B cell (primary cell): Measurements from ENCODE around the gene RREB1. TPM values are rescaled to one million over a fixed set of nuclear protein-coding genes. Genes with fewer than 3 reads are reported as not detected.
A peak's percentile ranks its signal among the peaks of the same experiment; 100 is the strongest.

ENCODE experiments used
- ATAC-seq: fragments of 200-7000 bp; cut with Tn5 transposase; one replicate; pipeline ENCODE4 v1.10.0; 2021; ENCODE audit warnings: low read depth, mild to moderate bottlenecking, moderate number of reproducible peaks, moderate library complexity
- CTCF ChIA-PET: fragments of 350-600 bp; sonication (Branson Sonifier 250); formaldehyde crosslinking; loops from one replicate; lab custom pipeline; 2021; ENCODE audit warnings: antibody characterized with exemption, inconsistent platforms; lab: Charles Lee
- POLR2A ChIA-PET: fragments of 350-600 bp; sonication (Branson Sonifier 250); formaldehyde crosslinking; loops from one replicate; lab custom pipeline; 2021; ENCODE audit warnings: antibody characterized with exemption; lab: Charles Lee
- DNase-seq: peaks from one replicate; pipeline ENCODE4 v3.0.0; 2013
- H2AFZ ChIP-seq: 2 replicates; pipeline ENCODE4 v1.6.1; 2012; ENCODE audit warnings: mild to moderate bottlenecking, low read depth, low read length; ENCODE audit not compliant: insufficient read depth, poor library complexity, severe bottlenecking
- H3K27ac ChIP-seq, 2 donors: 1 replicate in 1 of 2; 2 replicates in 1 of 2; pipeline ENCODE4 v1.5.1; 2012 to 2013; ENCODE audit warnings: low read length in 2 of 2, mild to moderate bottlenecking in 2 of 2, moderate library complexity in 1 of 2
- H3K27me3 ChIP-seq, 4 experiments: fragments of 200-600 bp in 1 of 4; sonication (generic) in 1 of 4; replicated peaks in 1 of 4; 1 replicate in 2 of 4; 2 replicates in 2 of 4; pipeline versions ENCODE4 v1.6.1 to v1.7.0; 2013 to 2016; ENCODE audit warnings: low read length in 3 of 4, mild to moderate bottlenecking in 2 of 4, mixed read lengths in 1 of 4, moderate library complexity in 1 of 4; ENCODE audit not compliant: insufficient read depth in 4 of 4, control insufficient read depth in 3 of 4; ENCODE audit errors: control extremely low read depth in 1 of 4
- H3K36me3 ChIP-seq, 2 experiments: replicated peaks in 1 of 2; 1 replicate in 1 of 2; 2 replicates in 1 of 2; pipeline versions ENCODE4 v1.6.1 to v1.7.1; 2013; ENCODE audit warnings: low read length in 1 of 2; ENCODE audit not compliant: insufficient read depth in 2 of 2, control insufficient read depth in 1 of 2; ENCODE audit errors: control extremely low read depth in 1 of 2, extremely low read depth in 1 of 2
- H3K4me1 ChIP-seq, 2 donors: fragments of 200-600 bp in 1 of 2; sonication (generic) in 1 of 2; 1 replicate in 1 of 2; 2 replicates in 1 of 2; pipeline versions ENCODE4 v1.5.1 to v1.6.1; 2013 to 2017; ENCODE audit warnings: low read length in 2 of 2; ENCODE audit not compliant: control insufficient read depth in 2 of 2, insufficient read depth in 2 of 2
- H3K4me2 ChIP-seq: replicated peaks from 2 replicates; pipeline ENCODE3; 2012; ENCODE audit warnings: mild to moderate bottlenecking, low read depth, low read length; ENCODE audit not compliant: poor library complexity, severe bottlenecking
- H3K4me3 ChIP-seq, 5 experiments: fragments of 200-600 bp in 1 of 5; sonication (generic) in 1 of 5; 1 replicate in 3 of 5; 2 replicates in 2 of 5; pipeline versions ENCODE4 v1.5.1 to v1.7.0; 2011 to 2016; ENCODE audit warnings: low read length in 4 of 5, mild to moderate bottlenecking in 4 of 5, low read depth in 2 of 5, control low read depth in 1 of 5, moderate library complexity in 1 of 5; ENCODE audit not compliant: insufficient read depth in 1 of 5; ENCODE audit errors: control extremely low read depth in 1 of 5, extremely low read depth in 1 of 5
- H3K79me2 ChIP-seq: fragments of 200-600 bp; sonication (generic); one replicate; pipeline ENCODE4 v1.6.0; 2016; ENCODE audit warnings: low read length; ENCODE audit not compliant: control insufficient read depth, insufficient read depth
- H3K9ac ChIP-seq: fragments of 200-600 bp; sonication (generic); 2 replicates; pipeline ENCODE4 v1.6.1; 2017; ENCODE audit warnings: mild to moderate bottlenecking, low read length, moderate library complexity
- H3K9me3 ChIP-seq, 3 donors: one replicate each; pipeline versions ENCODE4 v1.6.1 to v1.7.1; 2013; ENCODE audit warnings: low read length in 2 of 3; ENCODE audit not compliant: control insufficient read depth in 2 of 3, insufficient read depth in 1 of 3; ENCODE audit errors: control extremely low read depth in 1 of 3
- H4K20me1 ChIP-seq: 2 replicates; pipeline ENCODE4 v1.6.0; 2012; ENCODE audit warnings: mild to moderate bottlenecking, low read length; ENCODE audit not compliant: insufficient read depth, control insufficient read depth, poor library complexity, severe bottlenecking
- H3K27ac Mint-ChIP-seq: one replicate; pipeline ENCODE4 v1.8.0; 2021; ENCODE audit warnings: mixed read lengths
- H3K27me3 Mint-ChIP-seq: one replicate; pipeline ENCODE4 v1.8.0; 2021; ENCODE audit warnings: mixed read lengths
- H3K4me1 Mint-ChIP-seq: one replicate; pipeline ENCODE4 v1.8.0; 2021; ENCODE audit warnings: mixed read lengths
- H3K4me3 Mint-ChIP-seq: one replicate; pipeline ENCODE4 v1.8.0; 2021; ENCODE audit warnings: mixed read lengths
- H3K9me3 Mint-ChIP-seq: one replicate; pipeline ENCODE4 v1.8.0; 2022; ENCODE audit warnings: mixed read lengths; ENCODE audit not compliant: insufficient read depth
- EZH2 ChIP-seq: IDR thresholded peaks from 2 replicates; pipeline ENCODE4 v1.6.1; 2012; ENCODE audit warnings: borderline replicate concordance, low read depth, mild to moderate bottlenecking, moderate library complexity, low read length; ENCODE audit not compliant: insufficient read depth, poor library complexity, severe bottlenecking
- WGBS: methylation state at CpG from one replicate; pipeline ENCODE4 v1.1.5; 2013; ENCODE audit warnings: missing lambda C conversion rate; ENCODE audit not compliant: insufficient coverage; 5-methylcytosine and 5-hydroxymethylcytosine counted together
- intact Hi-C: fragments of 100-400 bp; cut with micrococcal nuclease; formaldehyde crosslinking; loops from one replicate; pipeline ENCODE4 v1.10.0; 2022
- polyA plus RNA-seq: library from polyadenylated mRNA; depleted of rRNA; stranded (reverse); fragments of >200 nt; gene quantifications from 2 replicates; pipeline ENCODE4 v1.2.3, GENCODE V29; 2012
- total RNA-seq, 2 donors: library from RNA; stranded (reverse); fragments of 120-200 nt in 1 of 2; gene quantifications; 1 replicate in 1 of 2; 2 replicates in 1 of 2; pipeline versions ENCODE4 v1.2.3 to v1.2.4, GENCODE V29; 2013 to 2022
- TF ChIP-seq, protein P1 (sequence below): fragments of 200-600 bp; IDR thresholded peaks from one replicate; pipeline ENCODE4 v1.8.0; 2022; ENCODE audit warnings: antibody characterized with exemption, mild to moderate bottlenecking

The RREB1 gene
- total and polyA plus RNA-seq, 2 donors (not counting 1 experiment from before 2014, with no cell fraction given) = 10.4 to 58.6 TPM

DNA sequence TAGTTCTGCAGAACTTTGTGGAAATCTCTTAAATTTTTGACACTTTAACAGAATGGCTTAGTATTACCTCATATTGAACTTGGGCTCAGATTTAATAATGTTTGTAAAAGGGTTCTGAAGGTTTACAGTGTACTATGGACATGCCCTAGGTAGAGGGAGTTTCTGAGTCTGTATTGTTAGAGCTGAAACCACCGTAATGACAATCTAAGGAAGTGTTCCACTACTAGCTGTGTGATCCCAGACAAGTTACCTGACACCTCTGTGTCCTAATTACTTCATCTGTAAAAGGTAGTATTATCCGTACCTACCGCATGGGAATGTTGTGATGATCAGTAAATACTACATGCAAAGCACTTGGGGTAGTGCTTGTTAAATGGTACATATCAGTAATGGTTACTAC is 86.9 kb downstream of the RREB1 start:
- no peak overlapping the region for H2AFZ ChIP-seq
- H3K4me2 ChIP-seq = no peak overlapping the region
- peaks cover 18% of the 10 kb centered on the region for H4K20me1 ChIP-seq
- ChIA-PET POLR2A (no interaction called here), CTCF (no interaction called here)
- H3K27me3 Mint-ChIP-seq = no peaks in the 10 kb centered on the region
- H3K4me1 Mint-ChIP-seq = peaks cover 2% of the 10 kb centered on the region
- no peak for ATAC-seq
- TF ChIP-seq EZH2 = no peak
- TF ChIP-seq, protein P1, sequence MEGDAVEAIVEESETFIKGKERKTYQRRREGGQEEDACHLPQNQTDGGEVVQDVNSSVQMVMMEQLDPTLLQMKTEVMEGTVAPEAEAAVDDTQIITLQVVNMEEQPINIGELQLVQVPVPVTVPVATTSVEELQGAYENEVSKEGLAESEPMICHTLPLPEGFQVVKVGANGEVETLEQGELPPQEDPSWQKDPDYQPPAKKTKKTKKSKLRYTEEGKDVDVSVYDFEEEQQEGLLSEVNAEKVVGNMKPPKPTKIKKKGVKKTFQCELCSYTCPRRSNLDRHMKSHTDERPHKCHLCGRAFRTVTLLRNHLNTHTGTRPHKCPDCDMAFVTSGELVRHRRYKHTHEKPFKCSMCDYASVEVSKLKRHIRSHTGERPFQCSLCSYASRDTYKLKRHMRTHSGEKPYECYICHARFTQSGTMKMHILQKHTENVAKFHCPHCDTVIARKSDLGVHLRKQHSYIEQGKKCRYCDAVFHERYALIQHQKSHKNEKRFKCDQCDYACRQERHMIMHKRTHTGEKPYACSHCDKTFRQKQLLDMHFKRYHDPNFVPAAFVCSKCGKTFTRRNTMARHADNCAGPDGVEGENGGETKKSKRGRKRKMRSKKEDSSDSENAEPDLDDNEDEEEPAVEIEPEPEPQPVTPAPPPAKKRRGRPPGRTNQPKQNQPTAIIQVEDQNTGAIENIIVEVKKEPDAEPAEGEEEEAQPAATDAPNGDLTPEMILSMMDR = no peak
- H3K27ac Mint-ChIP-seq = no peak overlapping the region
- no peaks in the 10 kb centered on the region for H3K27me3 ChIP-seq
- peaks cover 3 to 32% of the 10 kb centered on the region in 2 experiments for H3K36me3 ChIP-seq
- no CpG with 5 or more reads among the region's 3 CpGs for WGBS
- H3K9ac ChIP-seq = no peak overlapping the region
- no peaks in the 10 kb centered on the region for H3K9me3 ChIP-seq
- no peak overlapping the region for H3K4me3 Mint-ChIP-seq
- H3K4me3 ChIP-seq = no peak overlapping the region
- no peak overlapping the region for H3K27ac ChIP-seq
- intact Hi-C loops = loop anchor here (5.0 kb wide), 1 partner anchor 37 kb away; no protein-coding TSS in a partner anchor
- peaks cover 19% of the 10 kb centered on the region for H3K79me2 ChIP-seq
- no peaks in the 10 kb centered on the region for H3K4me1 ChIP-seq
- no peaks in the 10 kb centered on the region for H3K9me3 Mint-ChIP-seq
- no peak for DNase-seq

DNA sequence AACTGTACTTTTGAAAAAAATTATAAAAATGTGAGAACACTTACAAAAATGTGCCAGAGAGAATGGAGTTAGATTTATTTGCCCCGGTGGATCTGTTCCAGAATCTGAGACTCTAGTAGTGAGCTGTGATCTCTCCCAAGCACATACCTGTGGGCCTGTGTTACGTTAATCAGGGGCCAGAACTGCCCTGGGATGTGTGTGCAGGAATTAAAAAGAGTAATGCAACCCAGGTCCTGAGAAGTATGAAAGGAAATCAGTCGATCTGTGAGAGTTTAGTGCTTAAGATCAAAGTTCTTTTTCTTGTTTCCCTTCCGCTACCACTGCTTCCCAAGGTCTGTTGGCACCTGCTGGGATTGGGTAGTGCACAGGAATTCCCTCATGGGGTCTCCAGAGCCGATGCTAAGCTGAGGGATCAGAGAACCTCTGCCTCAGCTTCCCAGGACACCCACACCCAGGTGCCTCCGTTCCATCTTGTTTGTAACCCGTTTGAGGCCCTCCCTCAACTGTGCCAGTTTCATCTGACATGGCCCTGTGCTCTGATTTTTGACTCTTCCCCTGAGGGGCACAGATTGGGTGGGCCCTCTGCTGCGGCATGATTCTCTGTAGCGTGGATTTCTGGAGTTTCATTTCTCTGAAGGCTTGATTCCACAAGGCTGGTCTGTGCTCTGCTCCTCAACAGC is 87.7 kb downstream of the RREB1 start:
- WGBS = 93% methylated on average over 7 of the region's 9 CpGs
- ATAC-seq = no peak

More for the DNA sequence above, 87.7 kb downstream of the RREB1 start:
- Histone ChIP-seq H3K4me2 (no peak overlapping the region), H4K20me1 (peaks cover 18% of the 10 kb centered on the region), H3K79me2 (peaks cover 19% of the 10 kb centered on the region), H3K9me3 (no peaks in the 10 kb centered on the region), H2AFZ (no peak overlapping the region), H3K4me1 (no peaks in the 10 kb centered on the region), H3K4me3 (no peak overlapping the region), H3K27ac (no peak overlapping the region), H3K27me3 (no peaks in the 10 kb centered on the region), H3K9ac (no peak overlapping the region), H3K36me3 (peaks cover 3 to 24% of the 10 kb centered on the region in 2 experiments)
- TF ChIP-seq, protein P1 = no peak
- TF ChIP-seq EZH2 = no peak
- H3K4me3 Mint-ChIP-seq = no peak overlapping the region
- DNase-seq = no peak
- CTCF ChIA-PET = no interaction called here
- peaks cover 2% of the 10 kb centered on the region for H3K4me1 Mint-ChIP-seq
- intact Hi-C loops = no loop called here
- POLR2A ChIA-PET = no interaction called here
- H3K9me3 Mint-ChIP-seq = no peaks in the 10 kb centered on the region
- no peaks in the 10 kb centered on the region for H3K27me3 Mint-ChIP-seq
- H3K27ac Mint-ChIP-seq = peak overlapping the region; percentile 41
